NOMO-1 (cell line): ENCODE measurements around the gene ZFP36L2.

Experiments
- DNase-seq, 2 experiments: peaks; one replicate each; lab custom pipeline; 2025; ENCODE audit not compliant: unreplicated experiment in 2 of 2; lab: John Stamatoyannopoulos, UW

ZFP36L2 gene

GRCh38 chr2:43224131-43224570 lies 2.3 kb downstream of the ZFP36L2 start:
- DNase-seq, result peak; percentile 62

GRCh38 chr2:43223521-43224001 lies 2.8 kb downstream of the ZFP36L2 start:
- DNase-seq, result peak in 1 of 2 experiments; percentile 21

GRCh38 chr2:43222475-43223309 lies 3.7 kb downstream of the ZFP36L2 start:
- no peak for DNase-seq

GRCh38 chr2:43221763-43222474 lies 4.5 kb downstream of the ZFP36L2 start:
- peak; percentile 81 to 83 for DNase-seq

- DNase-seq, result peak; percentile 76 to 88
Measured at GRCh38 chr2:43221124-43221762, 5.2 kb downstream of the ZFP36L2 start.

- peak in 1 of 2 experiments; percentile 65 for DNase-seq
Measured at GRCh38 chr2:43220760-43221123, 5.7 kb downstream of the ZFP36L2 start.

GRCh38 chr2:43220229-43220751 lies 6.1 kb downstream of the ZFP36L2 start:
- peak in 1 of 2 experiments; percentile 61 for DNase-seq

GRCh38 chr2:43219383-43220228 lies 6.8 kb downstream of the ZFP36L2 start:
- peak; percentile 89 to 94 for DNase-seq

- peak; percentile 79 to 84 for DNase-seq
Measured at GRCh38 chr2:43218702-43219382, 7.6 kb downstream of the ZFP36L2 start.

- DNase-seq, result peak; percentile 62 to 79
Measured at GRCh38 chr2:43218155-43218701, 8.2 kb downstream of the ZFP36L2 start.

GRCh38 chr2:43217228-43218154 lies 8.9 kb downstream of the ZFP36L2 start:
- no peak for DNase-seq

GRCh38 chr2:43216629-43217028 lies 9.8 kb downstream of the ZFP36L2 start:
- no peak for DNase-seq

- DNase-seq, result no peak
Measured at GRCh38 chr2:43215673-43216255, 10.6 kb downstream of the ZFP36L2 start.

GRCh38 chr2:43214253-43214652 lies 12.2 kb downstream of the ZFP36L2 start:
- DNase-seq, result no peak

GRCh38 chr2:43212931-43213330 lies 13.5 kb downstream of the ZFP36L2 start:
- DNase-seq, result peak; percentile 96 to 98

GRCh38 chr2:43212216-43212835 lies 14.1 kb downstream of the ZFP36L2 start:
- DNase-seq, result no peak
